NCI-H1092 treated with DMSO at 0.1 percent for 48 hours (cell line): Measurements from ENCODE around the gene HDAC3.

Source experiments
- DNase-seq: peaks from one replicate; lab custom pipeline; 2025; lab: John Stamatoyannopoulos, UW

The HDAC3 gene

DNA sequence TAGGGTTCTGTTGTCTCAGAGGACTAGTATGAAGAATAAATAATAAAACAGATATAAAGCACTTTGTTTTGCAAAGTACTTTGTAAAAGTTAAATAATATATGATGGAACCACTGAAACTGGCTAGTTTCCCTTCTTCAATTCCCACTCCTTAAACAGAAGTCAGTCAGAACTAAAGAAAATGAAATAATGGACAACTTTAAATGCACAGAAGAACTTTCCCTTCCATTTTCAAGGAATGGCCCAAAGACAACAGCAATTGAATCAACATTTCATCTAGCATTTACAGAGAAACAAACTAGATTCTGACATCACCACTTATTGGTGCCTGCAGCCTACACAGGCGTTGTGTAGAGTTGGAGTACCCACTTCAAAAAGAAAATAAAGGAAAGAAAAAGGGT is 34.0 kb downstream of the HDAC3 start:
- no peak for DNase-seq

DNA sequence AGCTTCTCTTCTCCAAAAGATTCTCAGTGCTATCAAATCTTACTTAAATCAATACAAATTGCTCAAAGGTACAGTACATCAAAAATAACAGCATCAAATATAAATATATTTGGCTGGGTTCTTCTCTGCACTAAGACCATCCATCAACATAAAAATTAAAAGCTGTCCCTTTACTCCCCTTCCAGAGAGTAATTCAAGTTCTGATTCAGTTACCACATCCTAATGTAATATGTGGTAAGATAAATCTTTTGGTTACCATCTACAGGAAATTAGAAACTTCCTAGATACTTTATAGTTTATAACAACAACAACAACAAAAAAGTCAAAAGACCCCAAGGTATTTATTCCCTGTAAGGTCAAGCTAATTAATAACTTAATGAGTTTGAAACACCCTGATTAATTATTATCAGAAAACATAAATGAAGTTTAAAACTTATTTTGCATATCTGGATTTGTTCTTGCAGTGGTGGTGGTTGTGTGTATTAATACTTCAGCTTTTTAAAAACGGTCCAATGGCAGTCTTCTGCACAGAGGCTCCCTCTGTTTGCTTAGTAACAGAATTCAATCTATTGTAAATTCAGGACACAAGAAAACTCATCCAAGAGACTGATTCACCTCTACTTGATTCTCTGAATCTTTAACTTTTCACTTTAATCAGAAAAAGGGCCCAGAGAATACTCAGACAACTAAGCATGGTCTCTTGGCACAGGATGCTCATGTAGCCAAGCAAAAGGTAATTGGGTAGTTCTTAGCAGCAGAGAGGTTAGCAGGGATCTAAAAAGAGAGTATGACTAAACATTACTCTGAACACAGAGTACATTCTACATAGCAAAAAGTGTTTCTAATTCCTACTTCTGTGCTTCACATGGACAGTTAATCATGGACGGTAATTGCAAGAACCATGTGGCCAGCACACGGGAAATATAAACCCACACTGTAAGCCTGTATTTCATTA is 38.0 kb downstream of the HDAC3 start:
- no peak for DNase-seq

- DNase-seq, result no peak
These were observed 38.8 kb downstream of the HDAC3 start for GRCh38 chr5:141597814-141598213.

- DNase-seq, result no peak
These were observed 39.3 kb downstream of the HDAC3 start for GRCh38 chr5:141597394-141597793.

DNA sequence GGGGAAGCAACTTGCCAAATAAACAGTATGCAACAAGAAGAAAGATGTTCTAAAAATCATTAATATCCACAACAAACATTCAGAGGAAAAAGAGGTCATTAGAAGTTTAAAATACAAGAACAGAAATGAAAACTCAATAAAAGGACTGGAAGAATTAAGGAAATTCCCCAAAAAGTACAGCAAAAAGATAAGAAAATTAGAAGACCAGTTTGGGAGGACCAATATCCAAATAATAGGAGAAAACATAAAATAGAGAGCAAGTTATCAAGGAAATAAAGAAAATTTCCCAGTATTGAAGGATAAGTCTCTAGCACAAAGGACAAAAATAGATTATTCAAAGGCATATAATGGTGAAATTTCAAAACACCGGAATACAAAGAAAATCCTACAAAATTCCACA is 39.8 kb downstream of the HDAC3 start:
- DNase-seq, result no peak

DNA sequence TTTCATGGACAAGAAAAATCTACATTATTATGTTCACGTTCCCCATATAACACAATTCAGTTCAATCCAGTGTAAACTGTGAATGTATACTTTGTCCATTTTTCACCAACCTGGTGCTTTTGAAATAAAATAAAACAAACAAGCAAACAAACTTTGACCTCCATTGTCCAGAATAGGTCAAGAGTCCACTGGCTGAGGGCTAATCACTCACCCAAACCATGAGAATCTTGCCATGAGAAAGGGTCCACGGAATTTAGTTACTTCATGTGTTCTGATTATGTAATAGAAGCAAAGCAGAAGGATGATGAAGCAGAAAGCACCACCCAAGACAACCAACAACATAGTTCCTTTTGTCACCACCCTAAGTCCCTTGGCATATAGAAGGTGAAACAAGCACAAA is 46.5 kb downstream of the HDAC3 start:
- DNase-seq, result no peak

GRCh38 chr5:141586246-141586645 is 50.4 kb downstream of the HDAC3 start:
- no peak for DNase-seq

- DNase-seq, result no peak
These were observed 51.1 kb downstream of the HDAC3 start for GRCh38 chr5:141585594-141585993.

DNA sequence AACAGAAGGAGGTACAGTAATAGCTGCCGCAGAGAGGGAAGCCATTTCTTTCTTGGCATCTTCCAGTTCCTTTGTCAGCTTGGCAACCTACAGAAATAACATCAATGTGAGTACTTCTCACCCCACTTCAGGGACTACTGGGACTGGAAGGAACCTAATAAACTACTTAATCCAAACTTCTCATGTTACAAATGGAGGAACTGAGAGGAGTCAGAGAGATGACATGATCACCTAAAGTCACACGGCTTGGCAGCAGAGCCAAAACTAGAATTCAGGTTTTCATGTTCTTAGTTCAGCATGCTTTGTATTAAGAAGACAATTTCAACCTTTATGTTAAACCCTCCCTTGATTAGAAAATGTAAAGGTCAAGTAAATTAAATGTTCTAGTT is 62.5 kb downstream of the HDAC3 start:
- no peak for DNase-seq

DNA sequence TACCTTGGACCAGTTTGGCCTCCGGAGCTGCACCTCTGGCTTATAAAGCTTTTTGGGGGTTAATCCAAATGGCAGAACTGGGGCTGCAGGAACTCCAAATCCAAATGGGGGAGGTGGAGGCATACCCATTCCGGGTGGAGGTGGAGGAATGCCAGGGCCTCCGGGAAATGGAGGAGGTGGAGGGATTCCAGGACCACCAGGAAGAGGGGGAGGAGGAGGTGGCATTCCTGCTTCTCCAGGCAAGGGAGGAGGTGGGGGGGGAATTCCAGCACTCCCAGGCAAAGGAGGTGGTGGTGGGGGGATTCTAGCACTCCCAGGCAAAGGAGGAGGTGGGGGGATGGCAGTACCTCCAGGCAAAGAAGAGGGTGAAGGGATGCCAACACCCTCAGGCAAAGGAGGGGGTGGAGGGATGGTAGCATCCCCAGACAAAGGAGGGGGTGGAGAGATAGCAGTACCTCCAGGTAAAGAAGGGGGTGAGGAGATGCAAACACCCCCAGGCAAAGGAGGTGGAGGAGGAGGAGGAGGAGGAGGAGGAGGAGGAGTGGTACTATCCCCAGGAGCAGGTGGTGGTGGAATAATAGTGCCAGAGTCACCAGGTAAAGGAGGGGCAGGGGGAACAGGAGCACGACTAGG is 63.0 kb downstream of the HDAC3 start:
- no peak for DNase-seq
